K562 (cell line): ENCODE data around the gene ARFRP1.

Experiments
- KDM4B ChIP-seq, 2 experiments: fragments of 450-650 bp in 1 of 2; sonication (generic) in 1 of 2; IDR thresholded peaks; 2 replicates each; pipeline ENCODE4 v1.6.1; 2016 to 2017; ENCODE audit warnings: borderline replicate concordance in 2 of 2, antibody characterized with exemption in 1 of 2, low read depth in 1 of 2, mild to moderate bottlenecking in 1 of 2
- NBN ChIP-seq: fragments of 450-650 bp; IDR thresholded peaks from 2 replicates; pipeline ENCODE4 v1.6.1; 2016; ENCODE audit warnings: low read depth, mild to moderate bottlenecking
- POLR3G ChIP-seq: IDR thresholded peaks from 2 replicates; pipeline ENCODE4 v1.6.1; 2011; ENCODE audit not compliant: insufficient read length, insufficient replicate concordance; ENCODE audit errors: extremely low read depth
- REST ChIP-seq, 2 experiments: fragments of 450-650 bp; formaldehyde crosslinking in 1 of 2; IDR thresholded peaks; 2 replicates each; pipeline versions ENCODE4 v1.4.0 to v1.6.1; 2014 to 2020; ENCODE audit warnings: mild to moderate bottlenecking in 2 of 2, borderline replicate concordance in 1 of 2, low read depth in 1 of 2
- TF ChIP-seq, protein P1 (sequence below), 2 experiments: fragments of 450-650 bp in 1 of 2; sonication (generic) in 1 of 2; formaldehyde crosslinking; conservative IDR thresholded peaks; 2 replicates each; pipeline versions ENCODE4 v1.4.0 to v1.8.1; 2020 to 2022; ENCODE audit warnings: mild to moderate bottlenecking in 1 of 2, missing genetic modification reagents in 1 of 2
- TF ChIP-seq, protein P2 (sequence below): sonication (generic); formaldehyde crosslinking; IDR thresholded peaks from 2 replicates; pipeline ENCODE4 v1.9.0; 2022; ENCODE audit warnings: mild to moderate bottlenecking, missing genetic modification reagents

GRCh38 chr20:63741354-63741675 lies 33.5 kb upstream of the ARFRP1 start:
- TF ChIP-seq POLR3G (no peak), REST (IDR thresholded peaks at IDR 0.05; ENCODE audit: borderline replicate concordance) (no peak), REST (CRISPR knock-in tag; IDR thresholded peaks at IDR 0.05; ENCODE audit: low read depth) (no peak), KDM4B (IDR thresholded peaks at IDR 0.05; ENCODE audit: borderline replicate concordance in 2 of 2, low read depth in 1 of 2) (no peak), NBN (no peak)
- TF ChIP-seq, protein P1, sequence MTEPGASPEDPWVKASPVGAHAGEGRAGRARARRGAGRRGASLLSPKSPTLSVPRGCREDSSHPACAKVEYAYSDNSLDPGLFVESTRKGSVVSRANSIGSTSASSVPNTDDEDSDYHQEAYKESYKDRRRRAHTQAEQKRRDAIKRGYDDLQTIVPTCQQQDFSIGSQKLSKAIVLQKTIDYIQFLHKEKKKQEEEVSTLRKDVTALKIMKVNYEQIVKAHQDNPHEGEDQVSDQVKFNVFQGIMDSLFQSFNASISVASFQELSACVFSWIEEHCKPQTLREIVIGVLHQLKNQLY (CRISPR knock-in tag; conservative IDR thresholded peaks at IDR 0.05) = no peak
- TF ChIP-seq, protein P2, sequence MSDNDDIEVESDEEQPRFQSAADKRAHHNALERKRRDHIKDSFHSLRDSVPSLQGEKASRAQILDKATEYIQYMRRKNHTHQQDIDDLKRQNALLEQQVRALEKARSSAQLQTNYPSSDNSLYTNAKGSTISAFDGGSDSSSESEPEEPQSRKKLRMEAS (CRISPR knock-in tag) = no peak
